Smooth muscle cell (in vitro differentiated cells): ENCODE results near the gene GBA3. TPM values are rescaled to one million over a fixed set of nuclear protein-coding genes. Genes with fewer than 3 reads are reported as not detected.

Experiments used
- DNase-seq: peaks from one replicate; lab custom pipeline; 2025; ENCODE audit not compliant: unreplicated experiment; lab: John Stamatoyannopoulos, UW
- H2AFZ ChIP-seq: fragments of 200-600 bp; sonication (generic); 2 replicates; pipeline ENCODE4 v1.6.0; 2016; ENCODE audit warnings: antibody characterized with exemption, low read depth, mild to moderate bottlenecking
- H3F3A ChIP-seq: fragments of 200-600 bp; sonication (generic); 2 replicates; pipeline ENCODE4 v1.6.0; 2017; ENCODE audit warnings: antibody characterized with exemption, low read depth
- H3K27ac ChIP-seq: fragments of 200-600 bp; sonication (generic); 2 replicates; pipeline ENCODE4 v1.5.1; 2016; ENCODE audit warnings: low read depth, mild to moderate bottlenecking
- H3K27me3 ChIP-seq: fragments of 200-600 bp; sonication (generic); 2 replicates; pipeline ENCODE4 v1.6.1; 2016; ENCODE audit warnings: low read depth, mild to moderate bottlenecking
- H3K36me3 ChIP-seq: fragments of 200-600 bp; sonication (generic); 2 replicates; pipeline ENCODE4 v1.5.1; 2016; ENCODE audit warnings: low read depth
- H3K4me1 ChIP-seq: fragments of 200-600 bp; sonication (generic); 2 replicates; pipeline ENCODE4 v1.5.1; 2016; ENCODE audit warnings: low read depth
- H3K4me2 ChIP-seq: fragments of 200-600 bp; sonication (generic); 2 replicates; pipeline ENCODE4 v1.6.0; 2016; ENCODE audit warnings: mild to moderate bottlenecking
- H3K4me3 ChIP-seq: fragments of 200-600 bp; sonication (generic); 2 replicates; pipeline ENCODE4 v1.5.1; 2016; ENCODE audit warnings: mild to moderate bottlenecking
- H3K79me2 ChIP-seq: fragments of 200-600 bp; sonication (generic); 2 replicates; pipeline ENCODE4 v1.6.0; 2016; ENCODE audit warnings: low read depth, mild to moderate bottlenecking
- H3K9ac ChIP-seq: fragments of 200-600 bp; sonication (generic); 2 replicates; pipeline ENCODE4 v1.6.0; 2016; ENCODE audit warnings: low read depth
- H3K9me3 ChIP-seq: fragments of 200-600 bp; sonication (generic); replicated peaks from 2 replicates; pipeline ENCODE4 v1.5.1; 2016; ENCODE audit warnings: low read depth
- H4K20me1 ChIP-seq: fragments of 200-600 bp; sonication (generic); 2 replicates; pipeline ENCODE4 v1.6.0; 2016; ENCODE audit warnings: low read depth
- CTCF ChIP-seq: fragments of 200-600 bp; sonication (generic); IDR thresholded peaks from 2 replicates; pipeline ENCODE4 v1.5.1; 2017; ENCODE audit warnings: borderline replicate concordance, mild to moderate bottlenecking, antibody characterized with exemption; ENCODE audit not compliant: insufficient read depth, poor library complexity, severe bottlenecking
- WGBS: methylation state at CpG from one replicate; pipeline ENCODE4 v1.1.7; 2016; ENCODE audit warnings: low lambda C conversion rate; 5-methylcytosine and 5-hydroxymethylcytosine counted together
- polyA plus RNA-seq: library from polyadenylated mRNA; unstranded; fragments of >200 nt; fragmentation: Nextera tagmentation; extraction: Ambion mirVana; gene quantifications from 2 replicates; pipeline ENCODE4 v1.2.1, GENCODE V29; 2016
- total RNA-seq: library from RNA; depleted of rRNA; stranded (reverse); fragments of >200 nt; gene quantifications from 2 replicates; pipeline ENCODE4 v1.2.3, GENCODE V29; 2014

The GBA3 gene
- total and polyA plus RNA-seq, 2 experiments from 2014 or later = not detected

GRCh38 chr4:22678940-22679854 is 13.5 kb upstream of the GBA3 start:
- 68% methylated on average over 3 of the region's 3 CpGs for WGBS
- TF ChIP-seq CTCF = no peak
- Histone ChIP-seq H3F3A (no peaks in the 10 kb centered on the region), H3K36me3 (no peaks in the 10 kb centered on the region), H3K4me3 (no peak overlapping the region), H3K27me3 (no peaks in the 10 kb centered on the region), H3K4me1 (no peaks in the 10 kb centered on the region), H3K4me2 (no peak overlapping the region), H3K27ac (no peak overlapping the region), H3K9me3 (no peaks in the 10 kb centered on the region), H3K79me2 (no peaks in the 10 kb centered on the region), H3K9ac (no peak overlapping the region), H4K20me1 (no peaks in the 10 kb centered on the region), H2AFZ (no peak overlapping the region)
- DNase-seq = no peak

GRCh38 chr4:22680065-22680642 is 12.6 kb upstream of the GBA3 start:
- no peak overlapping the region for H3K4me3 ChIP-seq
- H3K9me3 ChIP-seq = no peaks in the 10 kb centered on the region
- H3K4me2 ChIP-seq = no peak overlapping the region
- DNase-seq = no peak
- H3K27ac ChIP-seq = no peak overlapping the region
- H3K36me3 ChIP-seq = no peaks in the 10 kb centered on the region
- H2AFZ ChIP-seq = no peak overlapping the region
- no peak for TF ChIP-seq CTCF
- WGBS = 58% methylated on average over 4 of the region's 4 CpGs
- H3K4me1 ChIP-seq = no peaks in the 10 kb centered on the region
- no peaks in the 10 kb centered on the region for H3F3A ChIP-seq
- H3K27me3 ChIP-seq = no peaks in the 10 kb centered on the region
- no peaks in the 10 kb centered on the region for H4K20me1 ChIP-seq
- H3K9ac ChIP-seq = no peak overlapping the region
- H3K79me2 ChIP-seq = no peaks in the 10 kb centered on the region

- Histone ChIP-seq H3K9me3 (no peaks in the 10 kb centered on the region), H3F3A (no peaks in the 10 kb centered on the region), H2AFZ (no peak overlapping the region), H3K4me3 (no peak overlapping the region), H3K27me3 (no peaks in the 10 kb centered on the region), H3K79me2 (no peaks in the 10 kb centered on the region), H3K36me3 (no peaks in the 10 kb centered on the region), H3K27ac (no peak overlapping the region), H3K4me1 (no peaks in the 10 kb centered on the region), H3K9ac (no peak overlapping the region), H4K20me1 (no peaks in the 10 kb centered on the region), H3K4me2 (no peak overlapping the region)
- no peak for DNase-seq
- no peak for TF ChIP-seq CTCF
Observed at GRCh38 chr4:22683726-22684125, 9.0 kb upstream of the GBA3 start.
